Mucosa of rectum (tissue), 2 donors: ENCODE measurements around the gene MAP3K5.

ENCODE experiments used
- H3K27ac ChIP-seq, 2 donors: one replicate each; pipeline ENCODE4 v1.7.0; 2013; ENCODE audit warnings: inconsistent platforms in 2 of 2, low read depth in 2 of 2, low read length in 2 of 2
- H3K27me3 ChIP-seq, 2 donors: one replicate each; pipeline ENCODE4 v1.7.0; 2013; ENCODE audit warnings: low read length in 2 of 2; ENCODE audit not compliant: control insufficient read depth in 2 of 2, insufficient read depth in 2 of 2
- H3K36me3 ChIP-seq, 2 donors: one replicate each; pipeline ENCODE4 v1.7.0; 2013; ENCODE audit warnings: low read length in 2 of 2; ENCODE audit not compliant: control insufficient read depth in 2 of 2, insufficient read depth in 2 of 2
- H3K4me1 ChIP-seq, 2 donors: one replicate each; pipeline ENCODE4 v1.7.0; 2013; ENCODE audit warnings: low read length in 2 of 2, mild to moderate bottlenecking in 1 of 2; ENCODE audit not compliant: control insufficient read depth in 2 of 2, insufficient read depth in 2 of 2
- H3K4me3 ChIP-seq, 2 donors: one replicate each; pipeline ENCODE4 v1.7.0; 2013; ENCODE audit warnings: low read length in 2 of 2
- H3K9ac ChIP-seq, 2 donors: one replicate each; pipeline ENCODE4 v1.7.0; 2013; ENCODE audit warnings: low read length in 2 of 2, low read depth in 1 of 2, mild to moderate bottlenecking in 1 of 2
- H3K9me3 ChIP-seq, 2 donors: one replicate each; pipeline ENCODE4 v1.7.0; 2013; ENCODE audit warnings: low read length in 2 of 2; ENCODE audit not compliant: control insufficient read depth in 2 of 2
- donor health status: healthy.
- donor health status: Normal muscosa, but diverticular disease.

Gene MAP3K5

DNA sequence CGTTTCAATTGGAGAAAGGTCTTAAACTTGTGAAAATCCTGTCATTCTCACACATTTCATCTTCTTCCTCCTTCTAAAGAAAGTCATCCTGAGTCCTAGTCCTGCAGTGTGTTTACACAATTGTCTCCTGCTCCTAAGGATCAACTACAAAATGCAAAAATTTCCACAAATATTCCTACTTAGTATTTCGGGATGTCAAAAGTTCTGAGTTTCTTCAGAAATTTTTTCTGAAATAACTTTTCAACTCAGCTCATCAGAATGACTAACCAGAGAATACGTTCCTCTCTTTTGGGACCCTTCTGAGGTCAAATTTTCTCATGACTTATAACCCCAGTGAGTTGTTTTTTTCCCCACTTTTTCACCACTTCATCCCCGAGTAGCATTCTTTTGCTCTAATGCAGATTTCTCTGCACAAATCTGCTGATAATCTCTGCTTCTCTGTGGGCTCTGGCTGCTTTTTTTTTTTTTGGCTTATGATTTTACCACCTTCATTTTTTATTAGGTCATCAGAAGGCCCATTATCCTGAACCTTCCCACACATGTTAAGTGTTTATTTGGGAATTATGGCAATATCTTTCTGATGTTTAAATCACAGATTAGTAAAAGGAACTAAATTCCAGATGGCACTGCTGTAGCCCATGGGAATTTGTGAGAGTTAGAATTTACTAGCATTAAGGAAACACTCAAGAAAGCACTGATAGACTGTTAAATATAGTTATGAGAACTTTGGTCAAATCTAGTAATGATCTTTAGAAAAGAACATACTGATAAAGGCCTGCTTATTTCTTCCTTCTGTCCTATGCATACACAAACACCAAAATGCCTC is 41.4 kb downstream of the MAP3K5 start:
- H3K36me3 ChIP-seq = no peaks in the 10 kb centered on the region
- H3K4me1 ChIP-seq = peaks cover 18 to 20% of the 10 kb centered on the region in 2 donors
- H3K27me3 ChIP-seq = no peaks in the 10 kb centered on the region
- peak overlapping the region; percentile 53 for H3K4me3 ChIP-seq
- peak overlapping the region; percentile 66 to 83 for H3K27ac ChIP-seq
- H3K9me3 ChIP-seq = no peaks in the 10 kb centered on the region
- no peak overlapping the region for H3K9ac ChIP-seq

GRCh38 chr6:136749359-136749997 is 42.8 kb downstream of the MAP3K5 start:
- H3K36me3 ChIP-seq = no peaks in the 10 kb centered on the region
- no peak overlapping the region for H3K4me3 ChIP-seq
- no peak overlapping the region for H3K9ac ChIP-seq
- no peaks in the 10 kb centered on the region for H3K27me3 ChIP-seq
- peaks cover 18 to 20% of the 10 kb centered on the region in 2 donors for H3K4me1 ChIP-seq
- no peaks in the 10 kb centered on the region for H3K9me3 ChIP-seq
- H3K27ac ChIP-seq = no peak overlapping the region

DNA sequence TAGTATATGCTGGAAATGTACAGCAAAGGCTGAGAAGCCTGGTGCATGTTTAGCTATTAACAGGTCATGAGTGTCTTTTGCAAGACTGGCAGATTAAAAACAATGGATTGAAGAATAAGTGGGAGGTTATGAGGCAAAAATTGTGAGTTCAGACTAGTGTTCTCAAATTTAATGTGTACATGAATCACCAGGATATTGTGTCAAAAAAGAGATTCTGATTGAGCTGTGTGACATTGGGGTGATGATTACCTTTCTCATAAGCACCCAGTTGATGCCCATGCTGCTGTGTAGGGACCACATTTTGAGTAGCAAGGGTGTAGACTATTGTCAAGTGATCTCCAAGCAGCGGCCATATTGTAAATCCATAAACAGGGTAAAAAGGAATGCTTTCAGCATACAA is 44.8 kb downstream of the MAP3K5 start:
- Histone ChIP-seq H3K4me1 (peaks cover 14 to 16% of the 10 kb centered on the region in 2 donors), H3K36me3 (no peaks in the 10 kb centered on the region), H3K9me3 (peaks cover 0 to 2% of the 10 kb centered on the region in 2 donors), H3K27me3 (no peaks in the 10 kb centered on the region), H3K9ac (no peak overlapping the region), H3K4me3 (no peak overlapping the region), H3K27ac (no peak overlapping the region)

GRCh38 chr6:136745300-136745699 is 47.0 kb downstream of the MAP3K5 start:
- H3K9me3 ChIP-seq = peaks cover 0 to 2% of the 10 kb centered on the region in 2 donors
- no peak overlapping the region for H3K9ac ChIP-seq
- no peaks in the 10 kb centered on the region for H3K36me3 ChIP-seq
- H3K4me1 ChIP-seq = peaks cover 0 to 2% of the 10 kb centered on the region in 2 donors
- no peaks in the 10 kb centered on the region for H3K27me3 ChIP-seq
- no peak overlapping the region for H3K27ac ChIP-seq
- no peak overlapping the region for H3K4me3 ChIP-seq

- H3K9me3 ChIP-seq = peaks cover 0 to 2% of the 10 kb centered on the region in 2 donors
- H3K4me3 ChIP-seq = no peak overlapping the region
- H3K27me3 ChIP-seq = no peaks in the 10 kb centered on the region
- H3K4me1 ChIP-seq = no peaks in the 10 kb centered on the region
- H3K27ac ChIP-seq = no peak overlapping the region
- no peak overlapping the region for H3K9ac ChIP-seq
- no peaks in the 10 kb centered on the region for H3K36me3 ChIP-seq
Measured at GRCh38 chr6:136744889-136745288, 47.4 kb downstream of the MAP3K5 start.

DNA sequence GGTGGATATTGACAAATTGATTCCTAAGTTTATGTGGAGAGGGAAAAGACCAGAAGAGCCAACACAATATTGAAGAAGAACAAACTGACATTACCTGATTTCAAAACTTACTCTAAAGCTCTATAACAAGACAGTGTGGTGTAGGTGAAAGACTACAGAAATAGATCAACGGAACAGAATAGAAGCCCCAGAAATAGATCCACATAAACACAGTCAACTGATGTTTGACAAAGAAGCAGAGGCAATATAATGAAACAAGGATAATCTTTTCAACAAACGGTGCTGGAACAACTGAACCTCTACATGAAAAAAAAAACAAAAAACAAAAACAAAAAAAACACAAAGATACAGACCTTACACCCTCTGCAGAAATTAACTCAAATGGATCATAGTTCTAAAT is 50.2 kb downstream of the MAP3K5 start:
- H3K9me3 ChIP-seq = peaks cover 0 to 2% of the 10 kb centered on the region in 2 donors

GRCh38 chr6:136740050-136740974 is 52.0 kb downstream of the MAP3K5 start:
- no peaks in the 10 kb centered on the region for H3K27me3 ChIP-seq
- H3K9me3 ChIP-seq = peaks cover 0 to 2% of the 10 kb centered on the region in 2 donors
- no peak overlapping the region for H3K4me3 ChIP-seq
- H3K4me1 ChIP-seq = peaks cover 0 to 8% of the 10 kb centered on the region in 2 donors
- no peaks in the 10 kb centered on the region for H3K36me3 ChIP-seq
- no peak overlapping the region for H3K9ac ChIP-seq
- H3K27ac ChIP-seq = no peak overlapping the region

More for the DNA sequence above, 50.2 kb downstream of the MAP3K5 start:
- H3K4me3 ChIP-seq = no peak overlapping the region
- H3K36me3 ChIP-seq = no peaks in the 10 kb centered on the region
- no peaks in the 10 kb centered on the region for H3K27me3 ChIP-seq
- H3K4me1 ChIP-seq = peaks cover 0 to 8% of the 10 kb centered on the region in 2 donors
- no peak overlapping the region for H3K27ac ChIP-seq
- H3K9ac ChIP-seq = no peak overlapping the region

DNA sequence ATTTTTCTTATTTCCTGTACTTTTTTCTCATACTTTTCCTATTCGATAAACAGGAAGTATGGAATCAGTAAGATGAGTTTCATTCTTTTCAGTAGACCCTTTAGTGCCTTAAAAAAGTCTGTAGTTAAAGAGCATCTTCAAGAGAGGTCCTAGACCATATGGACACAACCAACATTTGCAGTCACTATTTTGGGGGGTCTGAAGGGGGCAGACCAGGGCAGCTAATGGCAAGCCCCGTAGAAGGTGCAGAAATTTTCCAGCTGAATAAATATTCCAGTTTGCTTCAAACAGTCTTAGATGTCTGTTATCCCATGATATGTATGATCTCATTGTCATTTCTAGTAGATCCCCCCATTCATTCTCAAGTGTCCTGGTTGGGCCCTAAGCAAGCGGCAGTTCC is 52.8 kb downstream of the MAP3K5 start:
- H3K4me3 ChIP-seq = no peak overlapping the region
- no peaks in the 10 kb centered on the region for H3K36me3 ChIP-seq
- peaks cover 0 to 2% of the 10 kb centered on the region in 2 donors for H3K9me3 ChIP-seq
- H3K4me1 ChIP-seq = peaks cover 0 to 8% of the 10 kb centered on the region in 2 donors
- H3K27me3 ChIP-seq = no peaks in the 10 kb centered on the region
- H3K9ac ChIP-seq = no peak overlapping the region
- no peak overlapping the region for H3K27ac ChIP-seq

DNA sequence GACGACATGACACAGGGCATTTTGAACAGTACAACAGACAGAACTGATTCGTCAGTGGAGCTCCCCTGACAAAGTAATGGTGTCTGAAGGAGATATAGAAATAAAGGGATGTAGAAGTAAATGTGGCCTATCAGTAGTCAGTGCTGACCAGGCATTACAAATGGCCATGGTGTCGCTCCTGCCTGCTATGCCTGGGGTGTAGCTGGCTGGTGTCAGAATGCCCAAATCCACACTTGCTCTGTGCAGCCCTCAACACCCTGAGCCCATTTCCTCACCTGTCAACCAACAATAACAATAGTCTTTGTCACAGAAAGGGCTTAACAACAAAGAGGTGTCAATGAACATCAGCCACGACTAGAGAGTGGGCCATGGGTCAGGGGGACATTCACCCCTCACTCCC is 53.2 kb downstream of the MAP3K5 start:
- H3K4me1 ChIP-seq = peaks cover 0 to 8% of the 10 kb centered on the region in 2 donors
- H3K27me3 ChIP-seq = no peaks in the 10 kb centered on the region
- H3K4me3 ChIP-seq = no peak overlapping the region
- peaks cover 0 to 2% of the 10 kb centered on the region in 2 donors for H3K9me3 ChIP-seq
- no peak overlapping the region for H3K27ac ChIP-seq
- no peaks in the 10 kb centered on the region for H3K36me3 ChIP-seq
- H3K9ac ChIP-seq = no peak overlapping the region
